Ramos (cell line): ENCODE data around the gene SGMS1.
"Not testable (repeated sequence)": the region's sequence is repeated elsewhere in the genome, so short reads cannot be mapped to it uniquely, and the experiment has no call there.

Source experiments
- in situ Hi-C: fragments of 300-500 bp; cut with MboI; formaldehyde crosslinking; loops from one replicate; pipeline ENCODE4 v1.14.3; 2022; ENCODE audit warnings: low sequenced_read_pairs; ENCODE audit not compliant: unreplicated experiment

SGMS1 gene

GRCh38 chr10:50585921-50586739 lies 37.6 kb downstream of the SGMS1 start:
- in situ Hi-C loops = no loop called here

GRCh38 chr10:50582766-50583762 lies 40.7 kb downstream of the SGMS1 start:
- in situ Hi-C loops = no loop called here

DNA sequence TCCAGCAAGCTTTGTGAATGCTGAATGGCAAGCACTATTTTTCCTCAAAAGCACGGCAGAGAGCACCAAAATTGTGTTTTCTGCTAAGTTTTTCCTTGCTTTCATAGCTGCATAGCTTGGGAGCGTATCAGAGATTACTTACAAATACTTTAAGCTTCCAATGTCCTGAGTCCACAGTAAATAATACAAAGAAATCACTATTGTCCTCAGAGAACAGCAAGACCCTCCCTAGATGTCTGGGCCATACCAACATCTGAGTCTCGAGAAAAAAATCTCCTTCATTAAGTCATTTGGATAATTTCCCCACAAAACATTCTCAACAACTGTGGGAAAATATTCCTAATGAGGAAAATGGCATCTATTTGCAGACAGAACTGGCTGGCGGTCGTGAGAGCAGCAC lies 41.7 kb downstream of the SGMS1 start:
- in situ Hi-C loops = no loop called here

DNA sequence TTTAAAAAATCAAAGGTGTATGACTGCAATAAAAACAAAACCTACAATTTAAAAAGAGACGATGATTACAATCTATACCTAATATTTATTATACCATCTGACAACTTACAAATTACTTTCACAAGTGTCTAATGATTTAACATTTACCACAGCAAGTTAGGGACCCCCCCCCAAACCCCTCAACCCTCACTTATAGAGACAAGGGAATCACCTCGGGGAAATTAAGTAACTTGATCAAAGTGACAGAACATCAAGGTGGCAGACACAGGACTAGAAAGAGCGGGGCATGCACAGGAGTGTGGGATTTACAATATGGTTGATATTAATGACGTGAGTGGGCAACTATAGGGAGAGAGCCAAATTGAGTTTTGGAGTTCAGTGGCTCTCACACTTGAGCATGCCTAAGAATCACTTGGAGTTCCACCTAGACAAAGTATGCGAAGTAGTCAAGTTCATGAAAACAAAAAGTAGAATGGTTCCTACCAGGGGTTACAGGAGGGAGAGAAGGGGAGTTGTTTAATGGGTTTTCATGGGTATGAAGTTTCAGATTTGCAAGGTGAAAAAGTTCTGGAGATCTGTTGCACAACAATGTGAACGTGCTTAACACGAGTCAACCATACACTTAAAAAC lies 43.4 kb downstream of the SGMS1 start:
- in situ Hi-C loops = no loop called here

- in situ Hi-C loops = no loop called here
Observed at GRCh38 chr10:50579491-50580261, 44.1 kb downstream of the SGMS1 start.

DNA sequence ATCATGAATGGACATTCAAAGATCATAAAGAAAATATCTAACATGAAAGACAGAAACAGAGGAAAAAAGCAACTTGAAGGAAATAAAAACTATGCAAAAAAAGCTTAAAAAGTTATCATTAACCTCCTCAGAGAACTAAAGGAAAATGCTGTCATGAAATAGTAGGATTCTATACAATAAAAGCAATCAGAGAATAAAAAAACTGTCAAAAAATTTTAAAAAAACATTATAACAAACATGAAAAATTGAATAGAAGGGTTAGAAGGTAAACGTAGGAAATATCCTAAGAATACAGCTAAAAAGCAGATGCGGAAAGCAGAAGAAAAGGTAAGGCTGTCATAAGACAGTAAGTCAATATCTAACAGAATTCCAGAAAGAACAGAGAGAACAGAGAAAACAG lies 44.8 kb downstream of the SGMS1 start:
- in situ Hi-C loops = no loop called here

DNA sequence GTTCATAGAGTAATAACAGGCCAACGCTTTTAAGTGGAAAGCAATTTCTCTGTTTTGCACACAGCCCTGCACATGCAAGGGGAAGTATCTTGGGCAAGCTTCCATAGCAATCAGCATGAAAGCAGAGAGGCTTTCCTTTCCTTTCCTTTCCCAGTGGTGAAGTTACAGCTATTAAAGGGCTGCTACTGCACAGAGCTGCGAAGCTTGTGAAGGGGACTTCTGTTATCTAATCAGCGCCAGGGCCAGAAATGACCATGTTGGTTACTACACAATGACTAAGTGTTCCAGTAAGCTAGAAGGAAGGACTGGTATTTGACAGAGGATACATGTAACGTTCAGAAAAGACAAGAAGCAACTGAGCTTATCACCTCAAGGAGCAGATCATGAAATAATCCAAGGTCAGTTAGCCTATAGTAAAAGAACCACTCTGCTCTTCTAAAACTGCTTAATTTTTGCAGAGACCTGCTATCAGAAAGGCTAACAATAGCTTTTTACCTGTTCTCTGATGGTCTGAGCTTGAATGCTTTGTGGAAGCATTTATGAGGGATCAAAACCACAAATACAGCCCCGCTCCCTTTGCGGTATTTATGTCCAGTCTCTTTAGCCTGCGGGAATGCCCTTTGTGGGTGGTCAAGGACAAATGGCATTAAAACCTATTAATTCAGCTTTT lies 45.9 kb downstream of the SGMS1 start:
- in situ Hi-C loops = no loop called here

DNA sequence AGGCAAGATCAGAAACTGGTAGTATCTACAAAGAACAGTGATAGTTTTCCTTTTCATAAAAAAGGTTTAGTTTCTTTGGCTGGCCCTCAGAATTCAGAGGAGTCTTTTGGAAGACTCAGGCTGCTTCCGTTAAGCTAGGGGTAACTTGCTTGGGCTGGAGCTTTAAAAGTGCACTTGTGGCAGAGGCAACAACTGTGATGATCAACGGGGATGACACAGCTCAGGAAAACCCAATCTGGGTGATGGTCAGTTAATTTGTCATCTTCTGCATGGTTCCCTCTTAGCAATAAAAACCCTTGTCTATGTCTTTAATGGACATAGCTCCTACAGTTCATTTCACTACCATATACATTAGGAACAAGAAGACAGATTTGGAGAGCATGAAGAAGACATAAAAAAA lies 46.7 kb downstream of the SGMS1 start:
- in situ Hi-C loops = no loop called here

DNA sequence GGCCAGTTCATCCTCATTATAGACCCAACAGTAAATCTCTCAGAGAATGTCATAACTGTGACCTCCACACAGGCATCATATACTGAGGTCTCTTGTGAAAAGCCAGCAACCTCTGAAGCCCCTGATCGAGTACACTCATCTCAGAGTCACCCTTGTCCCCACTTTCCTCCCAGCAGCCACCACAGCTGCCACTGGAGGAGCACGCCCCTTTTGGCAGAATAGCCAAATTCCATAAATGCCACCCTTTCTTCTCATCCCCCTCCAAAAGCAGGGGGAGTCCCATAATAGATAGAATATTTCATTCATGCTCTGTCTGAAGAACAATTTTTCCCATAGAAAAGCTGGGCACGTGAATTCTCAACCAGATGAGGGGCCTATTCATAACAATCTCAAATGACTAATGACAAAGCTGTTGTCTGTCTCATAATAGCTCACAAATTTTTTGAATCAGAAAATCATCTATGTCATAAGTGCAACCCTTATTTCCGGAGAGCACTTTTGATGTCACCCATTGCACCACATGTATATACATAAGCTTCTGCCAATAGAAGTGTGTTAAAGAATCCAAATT lies 47.4 kb downstream of the SGMS1 start:
- in situ Hi-C loops = no loop called here

DNA sequence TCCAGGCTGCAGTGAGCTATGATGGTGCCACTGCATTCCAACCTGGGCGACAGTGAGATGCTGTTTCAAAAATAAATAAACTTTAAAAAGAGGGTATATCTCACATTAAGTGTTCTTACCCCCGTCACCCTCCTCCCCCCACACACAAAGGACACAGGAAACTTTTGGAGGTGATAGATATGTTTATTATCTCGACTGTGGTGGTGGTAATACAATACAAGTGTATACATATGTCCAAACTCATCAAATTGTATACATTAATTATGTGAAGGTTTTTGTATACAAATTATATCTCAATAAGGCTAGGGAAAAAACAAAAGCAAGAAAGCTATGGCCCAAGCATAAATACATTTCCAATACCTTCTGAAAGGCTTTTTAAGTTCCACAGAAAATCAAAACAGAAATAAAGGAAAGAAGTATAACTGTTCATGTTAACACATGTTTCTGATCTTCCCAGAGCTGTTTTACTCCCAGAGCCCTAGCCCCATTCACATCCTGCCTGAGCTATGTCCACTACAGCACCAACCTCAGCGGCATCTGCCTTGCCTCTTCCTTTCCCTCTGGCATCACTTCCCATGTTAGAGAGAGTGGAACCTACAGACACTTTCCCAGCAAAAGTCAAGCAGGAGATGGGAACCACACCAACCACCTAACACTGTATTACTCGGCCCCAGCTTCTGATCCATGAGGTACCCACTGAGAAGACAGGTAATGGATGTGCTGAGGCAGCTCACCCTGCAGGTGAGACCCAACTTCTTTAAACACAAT lies 48.1 kb downstream of the SGMS1 start:
- in situ Hi-C loops = no loop called here

DNA sequence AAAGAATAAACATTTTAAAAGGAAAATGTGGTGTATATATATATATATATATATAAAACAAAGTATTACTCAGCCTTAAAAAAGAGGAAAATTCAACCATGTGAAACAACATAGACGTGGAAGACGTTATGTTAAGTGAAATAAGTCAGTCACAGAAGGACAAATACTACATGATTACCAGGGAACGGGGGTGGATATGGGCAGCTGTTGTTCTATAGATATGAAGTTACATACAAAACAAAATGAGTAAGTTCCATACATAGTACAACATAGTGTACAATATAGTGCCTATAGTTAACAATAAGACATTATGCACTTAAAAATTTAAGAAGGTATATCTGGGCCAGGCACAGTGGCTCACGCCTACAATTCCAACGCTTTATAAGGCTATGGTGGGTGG lies 48.8 kb downstream of the SGMS1 start:
- in situ Hi-C loops = no loop called here

DNA sequence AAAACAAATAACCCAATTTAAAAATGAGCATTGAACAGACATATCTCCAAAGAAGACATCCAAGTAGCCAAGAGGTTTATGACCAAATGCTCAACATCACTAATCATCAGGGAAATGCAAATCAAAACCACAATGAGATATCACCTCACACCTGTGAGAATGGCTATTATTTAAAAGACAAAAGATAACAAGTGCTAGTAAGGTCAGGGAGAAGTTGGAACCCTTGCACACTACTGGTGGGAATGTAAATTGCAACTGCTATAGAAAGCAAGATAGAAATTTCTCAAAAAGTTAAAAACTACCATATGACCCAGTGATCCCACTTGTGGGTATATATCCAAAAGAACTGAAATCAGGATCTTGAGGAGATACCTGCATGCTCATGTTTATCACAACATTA lies 49.5 kb downstream of the SGMS1 start:
- in situ Hi-C loops = no loop called here

DNA sequence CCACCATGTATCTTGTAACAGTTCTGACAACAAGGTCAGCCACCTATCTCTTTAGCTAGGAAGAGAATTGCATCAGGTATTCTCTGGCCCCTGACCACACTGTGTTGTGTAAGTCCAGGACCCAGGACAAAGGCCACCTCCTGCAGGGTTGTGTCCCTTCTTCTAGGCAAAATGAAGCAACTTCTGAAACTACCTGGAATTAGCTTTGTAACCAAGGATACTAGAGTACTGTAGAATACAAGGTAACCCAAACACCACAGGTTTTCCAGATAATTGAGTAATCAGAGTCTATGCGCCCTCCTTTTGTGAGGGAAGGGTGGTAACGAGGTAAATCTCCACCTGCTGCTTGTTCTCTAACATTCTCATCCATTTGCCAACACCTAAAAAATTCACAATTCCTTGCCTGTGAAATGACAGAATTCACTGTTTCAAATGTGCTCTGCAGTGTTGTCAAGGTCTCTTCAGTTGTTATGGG lies 51.7 kb downstream of the SGMS1 start:
- in situ Hi-C loops = no loop called here

- in situ Hi-C loops = not testable (repeated sequence)
Observed at GRCh38 chr10:50568750-50569149, 55.0 kb downstream of the SGMS1 start.

DNA sequence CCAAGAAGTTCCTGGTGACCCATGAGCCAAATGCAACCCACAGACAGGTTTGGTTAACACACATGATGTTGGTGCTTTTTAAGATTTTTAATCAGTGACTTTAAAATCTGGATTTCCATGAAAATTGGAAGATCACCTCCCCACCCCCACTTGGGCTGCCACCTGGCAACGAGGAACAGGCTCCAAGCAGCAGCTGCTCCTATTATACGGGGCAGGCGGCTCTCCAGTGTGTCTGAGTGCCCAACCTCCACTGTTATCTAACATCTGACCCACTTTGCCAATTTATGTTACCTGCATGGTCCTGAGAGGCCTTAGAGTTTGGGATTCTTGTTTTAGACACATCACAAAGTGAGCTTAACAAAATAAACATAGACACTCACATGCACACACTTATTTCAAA lies 56.4 kb downstream of the SGMS1 start:
- in situ Hi-C loops = no loop called here

DNA sequence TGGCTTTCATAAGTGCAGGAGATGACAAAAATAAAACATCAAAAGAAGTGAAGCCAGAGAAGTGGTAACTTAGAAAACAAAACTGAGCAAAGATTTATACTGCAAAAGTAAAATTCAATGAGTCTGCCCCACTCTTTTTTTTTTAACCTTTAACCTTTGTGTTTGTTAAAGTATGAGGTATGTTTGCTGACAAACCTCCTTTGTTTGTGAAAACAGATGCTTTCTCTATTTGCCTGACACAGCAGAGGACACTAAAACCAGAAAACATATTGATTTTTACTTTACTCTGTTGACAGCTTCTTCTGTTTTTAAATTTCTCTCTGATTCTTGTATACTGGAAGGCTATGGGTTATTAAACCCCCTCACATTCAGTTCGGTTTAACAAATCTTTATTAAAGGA lies 57.6 kb downstream of the SGMS1 start:
- in situ Hi-C loops = no loop called here

DNA sequence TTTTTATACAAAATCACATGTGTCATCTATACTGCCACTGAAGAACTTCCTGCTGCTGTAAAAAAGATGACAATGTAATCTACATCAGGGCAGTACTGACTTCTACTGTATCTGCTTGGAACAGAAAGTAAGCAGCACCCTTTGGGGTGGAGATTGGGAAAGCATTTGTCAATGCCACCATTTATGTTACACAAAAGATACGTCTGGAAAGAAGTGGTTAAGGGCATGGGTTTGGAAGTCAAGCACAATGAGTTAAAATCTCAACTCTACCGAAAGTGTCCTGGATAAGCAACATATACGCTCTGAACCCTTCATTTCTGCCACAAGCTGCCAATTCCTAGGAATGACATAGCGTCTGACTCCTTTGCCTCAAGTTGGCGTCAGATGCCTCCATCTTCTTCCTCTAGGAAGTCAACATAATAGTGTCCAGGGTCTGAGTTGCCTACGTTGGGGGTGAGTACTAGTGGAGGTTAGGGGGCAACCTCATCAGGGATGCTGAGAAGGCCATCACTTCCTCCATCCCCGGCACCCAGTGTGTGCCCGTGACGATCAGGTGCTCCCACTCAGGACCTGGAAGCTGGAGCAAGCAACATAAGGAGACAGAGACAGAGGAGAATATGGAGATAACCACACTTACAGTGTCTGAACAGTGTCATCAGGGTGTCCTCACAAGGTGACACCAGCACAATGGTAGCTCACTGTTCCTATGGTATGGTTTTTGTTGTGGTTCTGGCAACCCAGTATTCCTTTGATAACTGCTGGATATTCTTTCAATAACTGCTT lies 58.3 kb downstream of the SGMS1 start:
- in situ Hi-C loops = no loop called here

- in situ Hi-C loops = no loop called here
Observed at GRCh38 chr10:50563906-50564305, 59.9 kb downstream of the SGMS1 start.
